Liver (tissue), 9 donors: ENCODE data around the gene CD300E. TPM values are rescaled to one million over a fixed set of nuclear protein-coding genes. Genes with fewer than 3 reads are reported as not detected.

ENCODE experiments used
- DNase-seq: peaks from one replicate; pipeline ENCODE4 v3.0.0-alpha.2; 2017; ENCODE audit warnings: low spot score
- H3K27ac ChIP-seq, 2 donors: one replicate each; pipeline ENCODE4 v1.7.0; 2013; ENCODE audit warnings: inconsistent platforms in 2 of 2, low read length in 2 of 2, control low read depth in 1 of 2, low read depth in 1 of 2, mild to moderate bottlenecking in 1 of 2
- H3K27me3 ChIP-seq, 4 donors: one replicate each; pipeline versions ENCODE4 v1.6.1 to v1.7.0; 2013; ENCODE audit warnings: low read length in 3 of 4, inconsistent platforms in 1 of 4, mild to moderate bottlenecking in 1 of 4, moderate library complexity in 1 of 4; ENCODE audit not compliant: control insufficient read depth in 4 of 4, insufficient read depth in 4 of 4
- H3K36me3 ChIP-seq, 4 donors: one replicate each; pipeline versions ENCODE4 v1.6.1 to v1.7.0; 2013; ENCODE audit warnings: low read length in 3 of 4, mild to moderate bottlenecking in 3 of 4, low read depth in 1 of 4, moderate library complexity in 1 of 4; ENCODE audit not compliant: control insufficient read depth in 4 of 4, insufficient read depth in 3 of 4
- H3K4me1 ChIP-seq, 4 donors: one replicate each; pipeline versions ENCODE4 v1.6.1 to v1.7.0; 2013; ENCODE audit warnings: low read length in 3 of 4, mild to moderate bottlenecking in 3 of 4, moderate library complexity in 1 of 4; ENCODE audit not compliant: control insufficient read depth in 4 of 4, insufficient read depth in 4 of 4
- H3K4me3 ChIP-seq, 3 donors: one replicate each; pipeline versions ENCODE4 v1.6.1 to v1.7.0; 2013; ENCODE audit warnings: low read length in 3 of 3, control low read depth in 1 of 3, low read depth in 1 of 3, mild to moderate bottlenecking in 1 of 3
- H3K9ac ChIP-seq, 2 donors: one replicate each; pipeline ENCODE4 v1.7.0; 2013; ENCODE audit warnings: low read length in 2 of 2, mild to moderate bottlenecking in 2 of 2, moderate library complexity in 2 of 2, control low read depth in 1 of 2, low read depth in 1 of 2
- H3K9me3 ChIP-seq, 4 donors: one replicate each; pipeline versions ENCODE4 v1.6.1 to v1.7.0; 2013; ENCODE audit warnings: low read length in 3 of 4; ENCODE audit not compliant: control insufficient read depth in 4 of 4
- CTCF ChIP-seq: fragments of 150-350 bp; IDR thresholded peaks from 2 replicates; pipeline ENCODE4 v1.5.1; 2017; ENCODE audit warnings: improper control_type of control experiment, low read depth, low read length; ENCODE audit not compliant: missing input control
- EGR1 ChIP-seq, 2 donors: IDR thresholded peaks; 2 replicates each; pipeline ENCODE4 v1.6.1; 2016 to 2018; ENCODE audit warnings: antibody characterized with exemption in 2 of 2, low read depth in 2 of 2
- FOXA1 ChIP-seq: IDR thresholded peaks from 2 replicates; pipeline ENCODE4 v1.6.1; 2016; ENCODE audit warnings: antibody characterized with exemption
- FOXA2 ChIP-seq: IDR thresholded peaks from 2 replicates; pipeline ENCODE4 v1.6.1; 2016; ENCODE audit warnings: antibody characterized with exemption
- GABPA ChIP-seq, 2 donors: IDR thresholded peaks in 1 of 2; conservative IDR thresholded peaks in 1 of 2; 2 replicates each; pipeline ENCODE4 v1.6.1; 2016; ENCODE audit warnings: antibody characterized with exemption in 2 of 2, mild to moderate bottlenecking in 1 of 2, moderate library complexity in 1 of 2
- HNF4A ChIP-seq, 2 donors: conservative IDR thresholded peaks; 2 replicates each; pipeline ENCODE4 v1.6.1; 2016; ENCODE audit warnings: antibody characterized with exemption in 2 of 2, mild to moderate bottlenecking in 2 of 2
- HNF4G ChIP-seq: IDR thresholded peaks from 2 replicates; pipeline ENCODE4 v1.6.1; 2016; ENCODE audit warnings: antibody characterized with exemption
- JUND ChIP-seq, 2 donors: IDR thresholded peaks; 2 replicates each; pipeline ENCODE4 v1.6.1; 2016; ENCODE audit warnings: antibody characterized with exemption in 2 of 2
- MAX ChIP-seq: IDR thresholded peaks from 2 replicates; pipeline ENCODE4 v1.6.1; 2016; ENCODE audit warnings: antibody characterized with exemption
- RAD21 ChIP-seq, 2 donors: IDR thresholded peaks; 2 replicates each; pipeline ENCODE4 v1.6.1; 2016; ENCODE audit warnings: antibody characterized with exemption in 2 of 2, mild to moderate bottlenecking in 2 of 2
- RXRA ChIP-seq, 2 donors: IDR thresholded peaks; 2 replicates each; pipeline ENCODE4 v1.6.1; 2017 to 2018; ENCODE audit warnings: antibody characterized with exemption in 2 of 2, mild to moderate bottlenecking in 1 of 2
- SP1 ChIP-seq: IDR thresholded peaks from 2 replicates; pipeline ENCODE4 v1.6.1; 2018; ENCODE audit warnings: antibody characterized with exemption, mild to moderate bottlenecking
- YY1 ChIP-seq: IDR thresholded peaks from 2 replicates; pipeline ENCODE4 v1.6.1; 2016; ENCODE audit warnings: antibody characterized with exemption, mild to moderate bottlenecking
- WGBS: extraction: QIAGEN DNeasy Blood & Tissue Kit; methylation state at CpG from one replicate; pipeline ENCODE4 v1.1.7; 2013; 5-methylcytosine and 5-hydroxymethylcytosine counted together
- polyA plus RNA-seq, 2 donors: library from polyadenylated mRNA; stranded (reverse) in 1 of 2; unstranded in 1 of 2; fragments of 200-250 nt in 1 of 2; fragments of >200 nt in 1 of 2; fragmentation: Nextera tagmentation in 1 of 2; extraction: Ambion mirVana in 1 of 2; gene quantifications; one replicate each; pipeline versions ENCODE4 v1.2.1 to v1.2.3, GENCODE V29; 2013 to 2015
- total RNA-seq, 2 donors: library from RNA; depleted of rRNA; stranded (reverse); fragments of >200 nt; gene quantifications; one replicate each; pipeline ENCODE4 v1.2.3, GENCODE V29; 2014
- TF ChIP-seq, protein P1 (sequence below): IDR thresholded peaks from 2 replicates; pipeline ENCODE4 v1.6.1; 2016; ENCODE audit warnings: antibody characterized with exemption
- TF ChIP-seq, protein P2 (sequence below): IDR thresholded peaks from 2 replicates; pipeline ENCODE4 v1.6.1; 2016; ENCODE audit warnings: antibody characterized with exemption
- TF ChIP-seq, protein P3 (sequence below): IDR thresholded peaks from 2 replicates; pipeline ENCODE4 v1.6.1; 2016; ENCODE audit warnings: antibody characterized with exemption, mild to moderate bottlenecking
- donor health status: healthy.
- donor health status: healthy.
- donor health status: healthy.
- donor health status: healthy.
- donor health status: healthy.

Gene CD300E
- total and polyA plus RNA-seq, 4 donors: 0.07 to 0.75 (median 0.34) TPM

DNA sequence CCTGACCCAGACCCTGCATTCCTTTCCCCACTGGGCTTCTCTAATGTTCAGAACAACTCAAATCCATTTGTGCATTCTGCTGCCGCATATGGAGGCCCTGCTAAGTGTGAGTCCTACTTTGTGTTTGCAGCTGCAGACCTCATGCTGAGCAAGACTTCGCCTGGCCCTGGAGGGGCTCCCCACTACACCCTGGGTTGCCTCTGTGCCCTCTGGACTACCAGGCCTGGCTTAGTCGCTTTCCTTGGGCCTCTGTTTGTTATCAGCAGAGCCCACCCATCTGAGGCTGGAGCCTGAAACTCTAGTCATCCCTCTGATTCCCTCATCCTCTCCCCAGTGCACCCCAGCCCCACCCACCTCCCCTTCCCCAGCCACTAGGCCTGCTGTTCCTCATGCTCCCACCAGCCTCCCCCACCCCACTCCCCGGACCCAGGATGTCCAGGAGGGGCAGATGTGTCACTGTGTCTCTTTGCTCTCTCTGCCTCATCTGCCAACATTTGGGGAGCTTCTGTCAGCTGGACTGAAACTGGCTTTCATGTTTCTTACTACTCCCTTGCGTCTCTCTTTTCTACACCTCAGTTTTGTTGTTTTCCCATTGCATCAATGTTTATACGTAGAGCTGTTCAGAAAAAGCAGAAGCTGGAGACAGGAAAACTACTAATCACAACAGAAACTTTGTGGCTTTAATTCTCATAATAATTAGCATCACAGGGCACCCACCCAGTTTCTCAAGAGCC is 17.9 kb upstream of the CD300E start (continued):
- TF ChIP-seq CTCF (no peak), GABPA (IDR thresholded peaks at IDR 0.05 in 1 of 2, conservative IDR thresholded peaks at IDR 0.05 in 1 of 2) (no peak)

DNA sequence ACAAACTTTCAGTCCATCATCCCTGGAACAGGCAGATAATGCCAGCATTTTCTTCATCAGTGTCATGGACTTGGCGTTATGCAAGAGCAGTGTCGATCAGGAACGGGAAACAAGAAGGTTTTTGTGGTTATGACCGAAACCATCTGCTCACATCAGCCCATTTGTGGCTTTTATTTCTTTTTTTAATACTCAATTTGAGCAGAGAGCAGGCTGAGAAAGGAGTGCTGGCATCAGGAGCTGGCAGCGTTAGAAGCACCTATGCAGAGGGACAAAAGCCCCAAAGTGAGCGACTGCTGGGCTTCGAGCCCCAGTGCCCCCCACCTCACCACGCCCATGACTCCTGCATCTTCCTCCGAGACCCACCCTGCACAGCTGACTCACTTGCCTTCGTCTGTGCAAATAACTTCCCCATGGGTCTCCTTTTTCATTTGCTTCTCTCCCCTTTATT is 16.2 kb upstream of the CD300E start:
- Histone ChIP-seq H3K9me3 (no peaks in the 10 kb centered on the region), H3K4me1 (no peaks in the 10 kb centered on the region), H3K9ac (no peak overlapping the region), H3K27ac (no peak overlapping the region), H3K27me3 (peaks cover 0 to 3% (median 1%) of the 10 kb centered on the region in 4 donors), H3K36me3 (no peaks in the 10 kb centered on the region), H3K4me3 (no peak overlapping the region)
- TF ChIP-seq, protein P1, sequence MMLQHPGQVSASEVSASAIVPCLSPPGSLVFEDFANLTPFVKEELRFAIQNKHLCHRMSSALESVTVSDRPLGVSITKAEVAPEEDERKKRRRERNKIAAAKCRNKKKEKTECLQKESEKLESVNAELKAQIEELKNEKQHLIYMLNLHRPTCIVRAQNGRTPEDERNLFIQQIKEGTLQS: no peak
- TF ChIP-seq MAX: no peak
- TF ChIP-seq FOXA2: no peak
- no peak for TF ChIP-seq FOXA1
- no peak for TF ChIP-seq YY1
- TF ChIP-seq RXRA (IDR thresholded peaks at IDR 0.05): no peak
- no peak for TF ChIP-seq HNF4A (conservative IDR thresholded peaks at IDR 0.05)
- no peak for TF ChIP-seq RAD21 (IDR thresholded peaks at IDR 0.05)
- TF ChIP-seq, protein P2, sequence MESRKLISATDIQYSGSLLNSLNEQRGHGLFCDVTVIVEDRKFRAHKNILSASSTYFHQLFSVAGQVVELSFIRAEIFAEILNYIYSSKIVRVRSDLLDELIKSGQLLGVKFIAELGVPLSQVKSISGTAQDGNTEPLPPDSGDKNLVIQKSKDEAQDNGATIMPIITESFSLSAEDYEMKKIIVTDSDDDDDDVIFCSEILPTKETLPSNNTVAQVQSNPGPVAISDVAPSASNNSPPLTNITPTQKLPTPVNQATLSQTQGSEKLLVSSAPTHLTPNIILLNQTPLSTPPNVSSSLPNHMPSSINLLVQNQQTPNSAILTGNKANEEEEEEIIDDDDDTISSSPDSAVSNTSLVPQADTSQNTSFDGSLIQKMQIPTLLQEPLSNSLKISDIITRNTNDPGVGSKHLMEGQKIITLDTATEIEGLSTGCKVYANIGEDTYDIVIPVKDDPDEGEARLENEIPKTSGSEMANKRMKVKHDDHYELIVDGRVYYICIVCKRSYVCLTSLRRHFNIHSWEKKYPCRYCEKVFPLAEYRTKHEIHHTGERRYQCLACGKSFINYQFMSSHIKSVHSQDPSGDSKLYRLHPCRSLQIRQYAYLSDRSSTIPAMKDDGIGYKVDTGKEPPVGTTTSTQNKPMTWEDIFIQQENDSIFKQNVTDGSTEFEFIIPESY: no peak
- DNase-seq: no peak
- WGBS: 69% methylated on average over 10 of the region's 10 CpGs

DNA sequence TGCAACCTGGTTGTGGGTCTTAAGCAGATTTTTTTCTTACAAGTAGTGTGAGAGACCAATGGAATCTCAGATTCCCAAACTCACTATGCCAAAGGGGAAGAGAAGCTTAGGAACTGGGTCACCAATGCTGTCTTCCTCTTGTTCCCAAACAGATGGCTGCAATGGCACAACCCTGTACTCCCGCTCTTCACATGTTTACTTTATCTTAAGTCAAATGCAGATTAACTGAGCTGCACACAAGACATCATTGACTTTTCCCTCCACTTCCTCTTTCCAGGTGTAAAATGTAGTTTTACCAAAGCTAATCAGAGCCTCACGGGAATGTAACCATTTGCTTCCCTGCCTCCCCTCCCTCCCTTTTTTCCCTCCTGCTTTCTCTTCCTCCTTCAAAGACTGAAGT is 14.4 kb upstream of the CD300E start:
- H3K4me1 ChIP-seq: no peaks in the 10 kb centered on the region
- H3K27ac ChIP-seq: no peak overlapping the region
- H3K9me3 ChIP-seq: no peaks in the 10 kb centered on the region
- H3K9ac ChIP-seq: no peak overlapping the region
- 44% methylated on average over 2 of the region's 2 CpGs for WGBS
- no peak overlapping the region for H3K4me3 ChIP-seq
- no peaks in the 10 kb centered on the region for H3K36me3 ChIP-seq
- H3K27me3 ChIP-seq: peaks cover 0 to 7% (median 4%) of the 10 kb centered on the region in 4 donors
- DNase-seq: no peak
- TF ChIP-seq MAX: no peak
- no peak for TF ChIP-seq SP1
- TF ChIP-seq FOXA2: no peak
- TF ChIP-seq, protein P3, sequence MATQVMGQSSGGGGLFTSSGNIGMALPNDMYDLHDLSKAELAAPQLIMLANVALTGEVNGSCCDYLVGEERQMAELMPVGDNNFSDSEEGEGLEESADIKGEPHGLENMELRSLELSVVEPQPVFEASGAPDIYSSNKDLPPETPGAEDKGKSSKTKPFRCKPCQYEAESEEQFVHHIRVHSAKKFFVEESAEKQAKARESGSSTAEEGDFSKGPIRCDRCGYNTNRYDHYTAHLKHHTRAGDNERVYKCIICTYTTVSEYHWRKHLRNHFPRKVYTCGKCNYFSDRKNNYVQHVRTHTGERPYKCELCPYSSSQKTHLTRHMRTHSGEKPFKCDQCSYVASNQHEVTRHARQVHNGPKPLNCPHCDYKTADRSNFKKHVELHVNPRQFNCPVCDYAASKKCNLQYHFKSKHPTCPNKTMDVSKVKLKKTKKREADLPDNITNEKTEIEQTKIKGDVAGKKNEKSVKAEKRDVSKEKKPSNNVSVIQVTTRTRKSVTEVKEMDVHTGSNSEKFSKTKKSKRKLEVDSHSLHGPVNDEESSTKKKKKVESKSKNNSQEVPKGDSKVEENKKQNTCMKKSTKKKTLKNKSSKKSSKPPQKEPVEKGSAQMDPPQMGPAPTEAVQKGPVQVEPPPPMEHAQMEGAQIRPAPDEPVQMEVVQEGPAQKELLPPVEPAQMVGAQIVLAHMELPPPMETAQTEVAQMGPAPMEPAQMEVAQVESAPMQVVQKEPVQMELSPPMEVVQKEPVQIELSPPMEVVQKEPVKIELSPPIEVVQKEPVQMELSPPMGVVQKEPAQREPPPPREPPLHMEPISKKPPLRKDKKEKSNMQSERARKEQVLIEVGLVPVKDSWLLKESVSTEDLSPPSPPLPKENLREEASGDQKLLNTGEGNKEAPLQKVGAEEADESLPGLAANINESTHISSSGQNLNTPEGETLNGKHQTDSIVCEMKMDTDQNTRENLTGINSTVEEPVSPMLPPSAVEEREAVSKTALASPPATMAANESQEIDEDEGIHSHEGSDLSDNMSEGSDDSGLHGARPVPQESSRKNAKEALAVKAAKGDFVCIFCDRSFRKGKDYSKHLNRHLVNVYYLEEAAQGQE: no peak
- no peak for TF ChIP-seq JUND (IDR thresholded peaks at IDR 0.05)
- no peak for TF ChIP-seq HNF4G
- TF ChIP-seq RAD21 (IDR thresholded peaks at IDR 0.05): no peak
- TF ChIP-seq YY1: no peak
- no peak for TF ChIP-seq CTCF
- no peak for TF ChIP-seq RXRA (IDR thresholded peaks at IDR 0.05)
- TF ChIP-seq FOXA1: no peak
- TF ChIP-seq EGR1 (IDR thresholded peaks at IDR 0.05; ENCODE audit: low read depth in 2 of 2): no peak
